ENCODE data around the gene PCNT. TPM values are rescaled to one million over a fixed set of nuclear protein-coding genes. Genes with fewer than 3 reads are reported as not detected.

The PCNT gene
- polyA plus RNA-seq, 1 donor from 2014 or later, result 28.2 TPM

DNA sequence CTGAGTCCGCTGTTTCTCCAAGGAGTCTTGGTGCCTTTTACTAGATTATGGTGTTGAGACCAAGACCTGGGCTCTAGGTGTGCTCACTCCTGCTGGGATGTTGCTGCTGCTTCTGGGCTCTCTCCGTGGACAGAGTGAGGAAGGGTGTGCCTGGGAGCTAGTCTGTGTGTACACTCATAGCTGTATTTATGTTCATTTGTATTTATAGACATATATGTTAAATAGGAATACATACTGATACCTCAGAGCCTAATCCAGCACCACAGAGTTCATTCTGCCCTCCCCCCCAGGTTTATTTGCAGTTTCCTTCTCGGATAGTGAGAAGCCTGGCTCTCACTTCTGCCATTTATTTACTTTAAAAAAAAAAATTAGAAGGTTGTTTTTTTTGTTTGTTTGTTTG, 12.6 kb downstream of the PCNT start:
- H3K36me3 ChIP-seq (ENCODE audit: insufficient read depth, low read length), result no peaks in the 10 kb centered on the region
- H3F3A ChIP-seq (ENCODE audit: insufficient read depth, low read length, poor library complexity, severe bottlenecking), result no peaks in the 10 kb centered on the region
- H4K20me1 ChIP-seq (ENCODE audit: insufficient read depth), result no peaks in the 10 kb centered on the region
- no peaks in the 10 kb centered on the region for H3K9me2 ChIP-seq (ENCODE audit: insufficient read depth, low read length)
- no peaks in the 10 kb centered on the region for H3K27me3 ChIP-seq (ENCODE audit: insufficient read depth, low read depth, low read length)
- H3K4me2 ChIP-seq (ENCODE audit: low read length), result no peak overlapping the region
- H3K4me3 ChIP-seq (ENCODE audit: low read length), result no peak overlapping the region
- no peak overlapping the region for H3K27ac ChIP-seq (ENCODE audit: low read length)
- H3K79me2 ChIP-seq (replicated peaks; ENCODE audit: insufficient read depth, low read length), result peaks cover 8% of the 10 kb centered on the region
- no peaks in the 10 kb centered on the region for H3K9me3 ChIP-seq (ENCODE audit: low read length)
- TF ChIP-seq POLR2AphosphoS5 (IDR thresholded peaks at IDR 0.05) (no peak), TAF1 (IDR thresholded peaks at IDR 0.05; ENCODE audit: low read depth) (no peak), REST (IDR thresholded peaks at IDR 0.05; ENCODE audit: borderline replicate concordance) (no peak), MXI1 (conservative IDR thresholded peaks at IDR 0.05; ENCODE audit: poor library complexity, severe bottlenecking) (no peak), SMC3 (conservative IDR thresholded peaks at IDR 0.05; ENCODE audit: poor library complexity) (no peak), RAD21 (conservative IDR thresholded peaks at IDR 0.05) (no peak), CTCF (IDR thresholded peaks at IDR 0.05; ENCODE audit: poor library complexity, severe bottlenecking) (no peak), EP300 (conservative IDR thresholded peaks at IDR 0.05; ENCODE audit: poor library complexity, severe bottlenecking) (no peak), EZH2 (IDR thresholded peaks at IDR 0.05; ENCODE audit: borderline replicate concordance, insufficient read depth, low read length, poor library complexity, severe bottlenecking) (no peak)
- no peak overlapping the region for H3K9ac ChIP-seq (ENCODE audit: low read length)
- no peak overlapping the region for H2AFZ ChIP-seq (ENCODE audit: low read depth, low read length)

DNA sequence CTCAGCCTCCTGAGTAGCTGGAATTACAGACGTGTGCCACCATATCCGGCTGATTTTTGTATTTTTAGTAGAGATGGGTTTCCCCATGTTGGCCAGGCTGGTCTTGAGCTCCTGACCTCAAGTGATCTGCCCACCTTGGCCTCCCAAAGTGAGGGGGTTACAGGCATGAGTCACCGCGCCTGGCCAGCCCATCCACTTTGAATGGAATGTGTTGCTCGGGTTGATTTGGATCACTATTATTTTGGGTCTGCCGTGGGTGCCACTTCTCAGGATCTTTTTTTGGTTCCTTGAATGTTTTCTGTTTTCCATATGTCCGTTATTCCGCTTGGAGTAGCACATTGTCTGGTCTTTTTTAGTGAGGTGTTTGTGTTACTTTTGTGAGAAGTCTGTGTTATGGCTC, 17.0 kb downstream of the PCNT start:
- no peaks in the 10 kb centered on the region for H3F3A ChIP-seq (ENCODE audit: insufficient read depth, low read length, poor library complexity, severe bottlenecking)

More for the DNA sequence above, 17.0 kb downstream of the PCNT start:
- no peak overlapping the region for H3K9ac ChIP-seq (ENCODE audit: low read length)
- no peak for TF ChIP-seq CTCF (IDR thresholded peaks at IDR 0.05; ENCODE audit: poor library complexity, severe bottlenecking)
- TF ChIP-seq MXI1 (conservative IDR thresholded peaks at IDR 0.05; ENCODE audit: poor library complexity, severe bottlenecking), result no peak
- TF ChIP-seq REST (IDR thresholded peaks at IDR 0.05; ENCODE audit: borderline replicate concordance), result no peak
- no peak for TF ChIP-seq RAD21 (conservative IDR thresholded peaks at IDR 0.05)
- no peak for TF ChIP-seq TAF1 (IDR thresholded peaks at IDR 0.05; ENCODE audit: low read depth)
- TF ChIP-seq SMC3 (conservative IDR thresholded peaks at IDR 0.05; ENCODE audit: poor library complexity), result no peak
- no peak for TF ChIP-seq POLR2AphosphoS5 (IDR thresholded peaks at IDR 0.05)
- TF ChIP-seq EZH2 (IDR thresholded peaks at IDR 0.05; ENCODE audit: borderline replicate concordance, insufficient read depth, low read length, poor library complexity, severe bottlenecking), result no peak
- TF ChIP-seq EP300 (conservative IDR thresholded peaks at IDR 0.05; ENCODE audit: poor library complexity, severe bottlenecking), result no peak
- H3K79me2 ChIP-seq (replicated peaks; ENCODE audit: insufficient read depth, low read length), result peaks cover 6% of the 10 kb centered on the region
- H4K20me1 ChIP-seq (ENCODE audit: insufficient read depth), result no peaks in the 10 kb centered on the region
- no peak overlapping the region for H3K4me3 ChIP-seq (ENCODE audit: low read length)
- no peak overlapping the region for H3K27ac ChIP-seq (ENCODE audit: low read length)
- H3K9me2 ChIP-seq (ENCODE audit: insufficient read depth, low read length), result no peaks in the 10 kb centered on the region
- no peaks in the 10 kb centered on the region for H3K9me3 ChIP-seq (ENCODE audit: low read length)
- H3K36me3 ChIP-seq (ENCODE audit: insufficient read depth, low read length), result no peaks in the 10 kb centered on the region
- no peak overlapping the region for H3K4me2 ChIP-seq (ENCODE audit: low read length)
- no peaks in the 10 kb centered on the region for H3K27me3 ChIP-seq (ENCODE audit: insufficient read depth, low read depth, low read length)
- H2AFZ ChIP-seq (ENCODE audit: low read depth, low read length), result no peak overlapping the region
